SW 1271 (cell line): ENCODE measurements around the gene KPTN.
"Not testable (repeated sequence)": the region's sequence is repeated elsewhere in the genome, so short reads cannot be mapped to it uniquely, and the experiment has no call there.

Experiments used
- DNase-seq, 2 experiments: peaks; one replicate each; lab custom pipeline; 2025; lab: John Stamatoyannopoulos, UW

KPTN gene

GRCh38 chr19:47492137-47492533, 8.1 kb upstream of the KPTN start:
- DNase-seq, result no peak

- DNase-seq, result no peak
These were observed 7.5 kb upstream of the KPTN start for GRCh38 chr19:47491358-47492136.

- no peak for DNase-seq
These were observed 6.8 kb upstream of the KPTN start for GRCh38 chr19:47490847-47491246.

- DNase-seq, result no peak
These were observed 6.0 kb upstream of the KPTN start for GRCh38 chr19:47490031-47490430.

- DNase-seq, result no peak
These were observed 5.3 kb upstream of the KPTN start for GRCh38 chr19:47489072-47489914.

- DNase-seq, result no peak
These were observed 3.8 kb upstream of the KPTN start for GRCh38 chr19:47487551-47488515.

- DNase-seq, result no peak
These were observed 2.9 kb upstream of the KPTN start for GRCh38 chr19:47486900-47487299.

GRCh38 chr19:47486220-47486619, 2.2 kb upstream of the KPTN start:
- DNase-seq, result not testable (repeated sequence)

- no peak for DNase-seq
These were observed 1.2 kb upstream of the KPTN start for GRCh38 chr19:47485210-47485609.

- DNase-seq, result no peak
These were observed 819 bp downstream of the KPTN start for GRCh38 chr19:47483200-47483599.

- no peak for DNase-seq
These were observed 2.5 kb downstream of the KPTN start for GRCh38 chr19:47481460-47482052.

- no peak for DNase-seq
These were observed 3.4 kb downstream of the KPTN start for GRCh38 chr19:47480658-47481057.

GRCh38 chr19:47479701-47480503, 4.1 kb downstream of the KPTN start:
- DNase-seq, result no peak

GRCh38 chr19:47476438-47476972, 7.5 kb downstream of the KPTN start:
- DNase-seq, result no peak

GRCh38 chr19:47475465-47475864, 8.6 kb downstream of the KPTN start:
- DNase-seq, result no peak

GRCh38 chr19:47473336-47473735, 10.7 kb downstream of the KPTN start:
- no peak for DNase-seq

- DNase-seq, result no peak
These were observed 12.1 kb downstream of the KPTN start, which contains the start of gene SLC8A2 for GRCh38 chr19:47471733-47472457. TSS of gene SLC8A2 (minus strand) at chr19:47471893. CDS start at chr19:47466403, 5,490 bp downstream.

- no peak for DNase-seq
These were observed 12.7 kb downstream of the KPTN start for GRCh38 chr19:47471381-47471732.

GRCh38 chr19:47470447-47471195, 13.4 kb downstream of the KPTN start:
- no peak for DNase-seq
